A673 (cell line): ENCODE results near the gene RAD51C.

Experiments
- CTCF ChIP-seq: fragments of 300-800, 200-600 bp; sonication (generic); conservative IDR thresholded peaks from 2 replicates; pipeline ENCODE4 v1.5.1; 2017; ENCODE audit warnings: low read depth, mild to moderate bottlenecking, antibody characterized with exemption, low read length, moderate library complexity, mixed read lengths
- EZH2 ChIP-seq: fragments of 200-600 bp; sonication (generic); IDR thresholded peaks from 2 replicates; pipeline ENCODE4 v1.6.1; 2017; ENCODE audit warnings: borderline replicate concordance, low read depth, mild to moderate bottlenecking, mixed read lengths, antibody characterized with exemption, low read length; ENCODE audit not compliant: poor library complexity, severe bottlenecking

- TF ChIP-seq CTCF (no peak), EZH2 (no peak)
Observed at GRCh38 chr17:58703916-58704286, 11.5 kb downstream of the RAD51C start.
